Hepatocyte (in vitro differentiated cells): Measurements from ENCODE around the gene APLP1.

Experiments used
- EZH2phosphoT487 ChIP-seq: fragments of 200-600 bp; sonication (generic); IDR thresholded peaks from one replicate; pipeline ENCODE4 v1.6.1; 2018; ENCODE audit warnings: antibody characterized with exemption, mild to moderate bottlenecking, low read depth, moderate library complexity; ENCODE audit not compliant: unreplicated experiment, severe bottlenecking
- TF ChIP-seq, protein P1 (sequence below): fragments of 200-600 bp; sonication (generic); IDR thresholded peaks from 2 replicates; pipeline ENCODE4 v1.5.1; 2016; ENCODE audit warnings: antibody characterized with exemption, mild to moderate bottlenecking; ENCODE audit not compliant: poor library complexity

- TF ChIP-seq, protein P1, sequence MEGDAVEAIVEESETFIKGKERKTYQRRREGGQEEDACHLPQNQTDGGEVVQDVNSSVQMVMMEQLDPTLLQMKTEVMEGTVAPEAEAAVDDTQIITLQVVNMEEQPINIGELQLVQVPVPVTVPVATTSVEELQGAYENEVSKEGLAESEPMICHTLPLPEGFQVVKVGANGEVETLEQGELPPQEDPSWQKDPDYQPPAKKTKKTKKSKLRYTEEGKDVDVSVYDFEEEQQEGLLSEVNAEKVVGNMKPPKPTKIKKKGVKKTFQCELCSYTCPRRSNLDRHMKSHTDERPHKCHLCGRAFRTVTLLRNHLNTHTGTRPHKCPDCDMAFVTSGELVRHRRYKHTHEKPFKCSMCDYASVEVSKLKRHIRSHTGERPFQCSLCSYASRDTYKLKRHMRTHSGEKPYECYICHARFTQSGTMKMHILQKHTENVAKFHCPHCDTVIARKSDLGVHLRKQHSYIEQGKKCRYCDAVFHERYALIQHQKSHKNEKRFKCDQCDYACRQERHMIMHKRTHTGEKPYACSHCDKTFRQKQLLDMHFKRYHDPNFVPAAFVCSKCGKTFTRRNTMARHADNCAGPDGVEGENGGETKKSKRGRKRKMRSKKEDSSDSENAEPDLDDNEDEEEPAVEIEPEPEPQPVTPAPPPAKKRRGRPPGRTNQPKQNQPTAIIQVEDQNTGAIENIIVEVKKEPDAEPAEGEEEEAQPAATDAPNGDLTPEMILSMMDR, result no peak
- no peak for TF ChIP-seq EZH2phosphoT487
Observed at GRCh38 chr19:35848919-35849505, 19.4 kb upstream of the APLP1 start.
